Psoas muscle (tissue), 8 donors: Measurements from ENCODE around the gene ZNF429. TPM values are rescaled to one million over a fixed set of nuclear protein-coding genes. Genes with fewer than 3 reads are reported as not detected.

Experiments
- ATAC-seq, 4 donors: fragments of 200-7000 bp; cut with Tn5 transposase; one replicate each; pipeline ENCODE4 v1.9.1; 2020; ENCODE audit warnings: moderate library complexity in 3 of 4, mild to moderate bottlenecking in 2 of 4
- DNase-seq, 2 donors: peaks; one replicate each; pipeline ENCODE4 v3.0.0-alpha.2; 2020
- H3K27ac ChIP-seq: fragments of 200-600 bp; one replicate; pipeline ENCODE4 v1.8.0; 2022
- H3K27me3 ChIP-seq, 3 donors: fragments of 200-600 bp in 1 of 3; one replicate each; pipeline versions ENCODE4 v1.6.1 to v1.8.0; 2013 to 2022; ENCODE audit warnings: low read length in 2 of 3, mild to moderate bottlenecking in 2 of 3, moderate library complexity in 1 of 3; ENCODE audit not compliant: insufficient read depth in 3 of 3
- H3K36me3 ChIP-seq, 2 donors: fragments of 200-600 bp in 1 of 2; one replicate each; pipeline versions ENCODE4 v1.6.1 to v1.8.0; 2013 to 2022; ENCODE audit warnings: low read depth in 1 of 2, mild to moderate bottlenecking in 1 of 2, moderate library complexity in 1 of 2; ENCODE audit not compliant: insufficient read depth in 1 of 2
- H3K4me1 ChIP-seq: fragments of 200-600 bp; one replicate; pipeline ENCODE4 v1.8.0; 2022
- H3K4me3 ChIP-seq: fragments of 200-600 bp; one replicate; pipeline ENCODE4 v1.8.0; 2022; ENCODE audit warnings: mild to moderate bottlenecking
- H3K9me3 ChIP-seq: fragments of 200-600 bp; one replicate; pipeline ENCODE4 v1.8.0; 2022
- CTCF ChIP-seq: fragments of 200-600 bp; IDR thresholded peaks from one replicate; pipeline ENCODE4 v1.8.0; 2022; ENCODE audit warnings: antibody characterized with exemption
- WGBS, 3 donors: extraction: QIAGEN DNeasy Blood & Tissue Kit; methylation state at CpG; one replicate each; pipeline versions ENCODE4 v1.1.6 to v1.1.7; 2013; 5-methylcytosine and 5-hydroxymethylcytosine counted together
- intact Hi-C, 2 donors: fragments of 100-400 bp; cut with DNase I; formaldehyde crosslinking; loops; one replicate each; pipeline versions ENCODE4 v1.11.0 to v1.14.2; 2022
- long read RNA-seq, 2 donors: library from polyadenylated mRNA; unstranded; transcript quantifications; one replicate each; pipeline ENCODE4 v2.0.0, GENCODE V29; 2021
- polyA plus RNA-seq, 3 donors: library from polyadenylated mRNA; stranded (reverse); fragments of 200-250 nt; gene quantifications; one replicate each; pipeline ENCODE4 v1.2.3, GENCODE V29; 2013
- total RNA-seq, 4 donors: library from RNA; stranded (reverse); fragmentation: NEBNext Ultra II Directional in 2 of 4; extraction: Animal tissue kit (Norgen Biotek cat#: 25700) in 2 of 4; gene quantifications; one replicate each; pipeline versions ENCODE4 v1.2.1 to v1.2.4, GENCODE V29; 2021 to 2023
- donor health status: healthy with polysubstance abuse.
- donor health status: DM: no; HTN: no; CAD: no; lungs with moderate emphysema.
- donor health status: Bipolar disorder and iron deficiency.
- donor health status: healthy.
- donor health status: DM: yes; HTN: yes; CAD: no.
- donor health status: DM: no; HTN: no; CAD: no.
- donor health status: DM: no; HTN: no; CAD: no.
- donor health status: DM: yes; HTN: yes; CAD: no.

ZNF429 gene
- total RNA-seq (10 to 100 TPM in 1 of 4 donors, 1 to 10 TPM in 3; 6.9 to 11.3 (median 7.7) TPM), polyA plus RNA-seq (1 to 10 TPM; 3.5 to 8.4 (median 4.8) TPM)
- long read RNA-seq, donor 1, partial matches to known transcripts, result 1 of 3 reads
- long read RNA-seq, donor 1, other reads (novel, unspliced or antisense), result 2 of 3 reads
- long read RNA-seq, donor 2, partial matches to known transcripts, result 2 of 16 reads
- long read RNA-seq, donor 2, other reads (novel, unspliced or antisense), result 12 of 16 reads

GRCh38 chr19:21505459-21506451, at the start of gene ZNF429:
ZNF429 (plus strand) TSS chr19:21505602; CDS start chr19:21505772, 170 bp downstream.
- Histone ChIP-seq H3K27me3 (no peaks in the 10 kb centered on the region), H3K27ac (peak within 1 kb of the TSS; percentile 90), H3K4me1 (peaks cover 10% of the 10 kb centered on the region), H3K9me3 (no peaks in the 10 kb centered on the region), H3K4me3 (peak within 1 kb of the TSS; percentile 78), H3K36me3 (peaks cover 0 to 9% of the 10 kb centered on the region in 2 donors)
- WGBS, 3 donors, result 0 to 1% (median 1%) methylated on average over 43 of the region's 43 CpGs
- peak; percentile 98 to 99 (median 99) for ATAC-seq
- TF ChIP-seq CTCF, result no peak
- intact Hi-C loops, result loop anchor here in 1 of 2 donors (10.0 kb wide), 1 partner anchor 259 kb away; the partner anchor contains the start of gene ZNF100
- DNase-seq, result peak; percentile 91 to 94

- intact Hi-C loops, result no loop called here
- Histone ChIP-seq H3K27ac (no peak overlapping the region), H3K36me3 (no peaks in the 10 kb centered on the region), H3K4me3 (no peak overlapping the region), H3K9me3 (peaks cover 9% of the 10 kb centered on the region), H3K27me3 (peaks cover 0 to 8% (median 2%) of the 10 kb centered on the region in 3 donors), H3K4me1 (no peaks in the 10 kb centered on the region)
- no peak for TF ChIP-seq CTCF
- no peak for ATAC-seq
- no peak for DNase-seq
Observed at GRCh38 chr19:21460686-21461085, 44.7 kb upstream of the ZNF429 start.

GRCh38 chr19:21462540-21462939, 42.9 kb upstream of the ZNF429 start:
- intact Hi-C loops, result no loop called here
- 93 to 96% (median 94%) methylated on average over 16 of the region's 16 CpGs for WGBS, 3 donors
- peaks cover 0 to 8% (median 2%) of the 10 kb centered on the region in 3 donors for H3K27me3 ChIP-seq
- H3K36me3 ChIP-seq, result no peaks in the 10 kb centered on the region
- H3K4me3 ChIP-seq, result no peak overlapping the region
- H3K27ac ChIP-seq, result no peak overlapping the region
- peaks cover 3% of the 10 kb centered on the region for H3K9me3 ChIP-seq
- TF ChIP-seq CTCF, result no peak
- ATAC-seq (no peak), DNase-seq (no peak)
- H3K4me1 ChIP-seq, result no peaks in the 10 kb centered on the region

- Histone ChIP-seq H3K4me1 (no peaks in the 10 kb centered on the region), H3K36me3 (no peaks in the 10 kb centered on the region), H3K27me3 (peaks cover 0 to 8% (median 2%) of the 10 kb centered on the region in 3 donors), H3K27ac (no peak overlapping the region), H3K9me3 (peaks cover 3% of the 10 kb centered on the region), H3K4me3 (peak overlapping the region; percentile 39)
- WGBS, 3 donors, result 2 to 4% (median 3%) methylated on average over 35 to 38 of the region's 38 CpGs
- peak in 2 of 4 donors; percentile 65 to 71 for ATAC-seq
- peak in 1 of 2 donors; percentile 58 for DNase-seq
- no peak for TF ChIP-seq CTCF
- intact Hi-C loops, result no loop called here
Observed at GRCh38 chr19:21463449-21464105, 41.8 kb upstream of the ZNF429 start.
